A673 (cell line): ENCODE results near the gene MYH4. TPM values are rescaled to one million over a fixed set of nuclear protein-coding genes. Genes with fewer than 3 reads are reported as not detected.

Experiments used
- BruUV-seq: library from RNA; stranded (reverse); fragments of 400-500 nt; replicated peaks from 2 replicates; lab custom pipeline; 2021; lab: Mats Ljungman, UMichigan
- CTCF ChIA-PET: fragments of 300-600 bp; sonication (Branson Sonifier 250); formaldehyde crosslinking; loops from one replicate; lab custom pipeline; 2022; ENCODE audit warnings: antibody characterized with exemption; lab: Charles Lee
- POLR2A ChIA-PET: fragments of 300-600 bp; sonication (Branson Sonifier 250); formaldehyde crosslinking; loops from one replicate; lab custom pipeline; 2022; ENCODE audit warnings: antibody characterized with exemption; ENCODE audit not compliant: low non-redundant PET; lab: Charles Lee
- DNase-seq: peaks from one replicate; pipeline ENCODE4 v3.0.0-alpha.2; 2015; ENCODE audit warnings: low spot score
- H3K27ac ChIP-seq: fragments of 200-600 bp; sonication (generic); 2 replicates; pipeline ENCODE4 v1.5.1; 2016; ENCODE audit warnings: mixed run types, low read depth, mild to moderate bottlenecking, mixed read lengths, antibody characterized with exemption, low read length; ENCODE audit not compliant: poor library complexity, severe bottlenecking
- H3K27me3 ChIP-seq: fragments of 200-600 bp; sonication (generic); replicated peaks from 2 replicates; pipeline ENCODE4 v1.6.1; 2017; ENCODE audit warnings: mixed run types, low read depth, mild to moderate bottlenecking, mixed read lengths, antibody characterized with exemption, low read length; ENCODE audit not compliant: insufficient read depth, poor library complexity
- H3K36me3 ChIP-seq: fragments of 200-600 bp; sonication (generic); 2 replicates; pipeline ENCODE4 v1.6.1; 2016; ENCODE audit warnings: mixed run types, mild to moderate bottlenecking, mixed read lengths, antibody characterized with exemption, low read length; ENCODE audit not compliant: insufficient read depth, poor library complexity, severe bottlenecking
- H3K4me1 ChIP-seq: fragments of 200-600 bp; sonication (generic); 2 replicates; pipeline ENCODE4 v1.6.1; 2017; ENCODE audit warnings: mixed run types, mild to moderate bottlenecking, mixed read lengths, antibody characterized with exemption, low read length; ENCODE audit not compliant: insufficient read depth, poor library complexity, severe bottlenecking
- H3K4me3 ChIP-seq: fragments of 200-600 bp; sonication (generic); 2 replicates; pipeline ENCODE4 v1.5.1; 2016; ENCODE audit warnings: low read depth, mixed run types, mild to moderate bottlenecking, mixed read lengths, low read length; ENCODE audit not compliant: poor library complexity, severe bottlenecking
- H3K9me3 ChIP-seq: fragments of 200-600 bp; sonication (generic); 2 replicates; pipeline ENCODE4 v1.6.1; 2016; ENCODE audit warnings: mixed run types, low read depth, mild to moderate bottlenecking, mixed read lengths, antibody characterized with exemption, low read length; ENCODE audit not compliant: poor library complexity, severe bottlenecking
- EZH2 ChIP-seq: fragments of 200-600 bp; sonication (generic); IDR thresholded peaks from 2 replicates; pipeline ENCODE4 v1.6.1; 2017; ENCODE audit warnings: borderline replicate concordance, low read depth, mild to moderate bottlenecking, mixed read lengths, antibody characterized with exemption, low read length; ENCODE audit not compliant: poor library complexity, severe bottlenecking
- intact Hi-C: fragments of 100-400 bp; cut with micrococcal nuclease; formaldehyde crosslinking; loops from one replicate; pipeline ENCODE4 v1.10.0; 2022; ENCODE audit not compliant: unreplicated experiment
- total RNA-seq: library from RNA; stranded (reverse); gene quantifications from 2 replicates; pipeline ENCODE4 v1.2.3, GENCODE V29; 2021
- TF ChIP-seq, protein P1 (sequence below): fragments of 300-800, 200-600 bp; sonication (generic); conservative IDR thresholded peaks from 2 replicates; pipeline ENCODE4 v1.5.1; 2017; ENCODE audit warnings: low read depth, mild to moderate bottlenecking, antibody characterized with exemption, low read length, moderate library complexity, mixed read lengths

The MYH4 gene
- total RNA-seq, 1 experiment from 2014 or later: 0.15 TPM

DNA sequence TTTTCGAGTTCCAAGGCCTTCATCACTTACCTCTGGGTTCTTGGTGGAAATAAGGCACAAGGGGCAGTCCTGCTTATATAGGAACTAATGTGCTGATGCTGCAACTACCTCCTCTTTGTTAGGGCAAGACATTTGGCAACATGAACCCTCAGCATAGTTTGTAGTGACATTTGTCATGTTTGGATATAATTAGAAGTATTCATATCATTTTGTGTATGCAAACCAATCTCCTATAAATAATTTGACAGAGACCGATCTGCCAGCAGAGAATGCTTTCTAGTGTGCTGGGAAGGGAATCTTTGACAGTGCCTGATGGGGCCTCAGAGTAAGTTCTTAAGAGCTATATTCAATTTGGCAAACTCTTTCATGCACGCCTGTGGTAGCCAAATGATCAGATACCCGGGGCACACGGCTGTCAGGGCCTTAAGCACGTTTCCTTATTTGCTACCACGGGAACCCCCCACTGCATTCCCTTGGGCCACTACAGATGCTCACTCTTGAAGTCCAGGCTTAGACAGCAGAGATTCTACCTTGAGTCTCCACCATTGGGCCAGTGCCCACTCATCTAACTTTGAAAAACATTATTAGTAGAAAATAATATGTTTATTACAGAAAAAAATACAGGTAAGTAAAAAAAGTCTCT, 47.3 kb downstream of the MYH4 start, which contains the start of gene MYH8:
Gene MYH8, minus strand, starts transcription at position 51 of the 643 bp plus-strand sequence. CDS start 1,723 bp downstream, outside the sequence.
- no TSS peak for BruUV-seq
- ChIA-PET CTCF (no interaction called here), POLR2A (no interaction called here)
- TF ChIP-seq, protein P1, sequence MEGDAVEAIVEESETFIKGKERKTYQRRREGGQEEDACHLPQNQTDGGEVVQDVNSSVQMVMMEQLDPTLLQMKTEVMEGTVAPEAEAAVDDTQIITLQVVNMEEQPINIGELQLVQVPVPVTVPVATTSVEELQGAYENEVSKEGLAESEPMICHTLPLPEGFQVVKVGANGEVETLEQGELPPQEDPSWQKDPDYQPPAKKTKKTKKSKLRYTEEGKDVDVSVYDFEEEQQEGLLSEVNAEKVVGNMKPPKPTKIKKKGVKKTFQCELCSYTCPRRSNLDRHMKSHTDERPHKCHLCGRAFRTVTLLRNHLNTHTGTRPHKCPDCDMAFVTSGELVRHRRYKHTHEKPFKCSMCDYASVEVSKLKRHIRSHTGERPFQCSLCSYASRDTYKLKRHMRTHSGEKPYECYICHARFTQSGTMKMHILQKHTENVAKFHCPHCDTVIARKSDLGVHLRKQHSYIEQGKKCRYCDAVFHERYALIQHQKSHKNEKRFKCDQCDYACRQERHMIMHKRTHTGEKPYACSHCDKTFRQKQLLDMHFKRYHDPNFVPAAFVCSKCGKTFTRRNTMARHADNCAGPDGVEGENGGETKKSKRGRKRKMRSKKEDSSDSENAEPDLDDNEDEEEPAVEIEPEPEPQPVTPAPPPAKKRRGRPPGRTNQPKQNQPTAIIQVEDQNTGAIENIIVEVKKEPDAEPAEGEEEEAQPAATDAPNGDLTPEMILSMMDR: no peak
- no peak for TF ChIP-seq EZH2
- intact Hi-C loops: no loop called here
- H3K4me1 ChIP-seq: no peaks in the 10 kb centered on the region
- H3K9me3 ChIP-seq: no peaks in the 10 kb centered on the region
- no peaks in the 10 kb centered on the region for H3K36me3 ChIP-seq
- H3K4me3 ChIP-seq: no peak within 1 kb of the TSS
- H3K27ac ChIP-seq: no peak within 1 kb of the TSS
- no peak for DNase-seq
- H3K27me3 ChIP-seq: no peaks in the 10 kb centered on the region

DNA sequence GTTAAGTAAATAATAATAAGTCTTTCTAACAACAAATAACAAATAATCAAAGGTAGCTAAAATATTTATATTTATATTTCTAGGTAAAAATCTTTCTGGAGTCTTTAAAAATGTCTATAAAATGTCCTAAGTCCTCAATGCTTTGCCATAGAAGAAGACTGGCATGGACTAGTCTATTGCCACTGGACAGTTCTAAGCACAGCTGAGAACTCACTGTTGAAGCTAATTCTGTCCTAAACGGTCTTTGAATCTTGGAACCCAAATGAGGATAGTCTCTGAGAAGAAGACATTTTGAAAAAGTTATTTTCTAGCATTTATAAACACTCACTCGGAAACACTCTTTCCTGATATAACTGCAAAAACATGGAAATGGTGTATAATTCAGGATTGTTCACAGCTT, 48.1 kb downstream of the MYH4 start:
- H3K4me1 ChIP-seq: no peaks in the 10 kb centered on the region
- no peaks in the 10 kb centered on the region for H3K36me3 ChIP-seq
- no peaks in the 10 kb centered on the region for H3K27me3 ChIP-seq
- H3K27ac ChIP-seq: no peak overlapping the region
- TF ChIP-seq EZH2: no peak
- TF ChIP-seq, protein P1: no peak
- no TSS peak for BruUV-seq
- ChIA-PET CTCF (no interaction called here), POLR2A (no interaction called here)
- H3K4me3 ChIP-seq: no peak overlapping the region
- DNase-seq: no peak
- intact Hi-C loops: no loop called here
- no peaks in the 10 kb centered on the region for H3K9me3 ChIP-seq

DNA sequence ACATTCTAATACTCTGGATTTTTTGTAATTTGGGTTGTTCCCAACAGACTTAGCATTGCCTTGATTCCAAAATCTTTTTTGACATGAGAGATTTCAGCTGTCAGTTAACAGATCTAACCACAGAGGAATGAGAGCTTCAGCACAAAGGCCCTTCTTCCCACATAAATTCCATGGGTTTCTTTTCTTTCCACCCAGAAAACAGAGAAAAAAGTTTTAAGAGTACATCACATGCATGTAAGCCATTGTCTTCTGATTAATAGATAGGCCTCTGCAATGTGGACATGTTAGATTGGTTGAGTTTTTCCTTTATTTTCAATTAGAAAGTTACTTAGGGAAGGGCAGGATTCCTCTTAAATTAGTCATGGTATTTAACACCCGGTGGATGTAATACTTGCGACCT, 48.5 kb downstream of the MYH4 start:
- DNase-seq: no peak
- CTCF ChIA-PET: no interaction called here
- Histone ChIP-seq H3K36me3 (no peaks in the 10 kb centered on the region), H3K27ac (no peak overlapping the region), H3K4me3 (no peak overlapping the region), H3K27me3 (no peaks in the 10 kb centered on the region), H3K4me1 (no peaks in the 10 kb centered on the region), H3K9me3 (no peaks in the 10 kb centered on the region)
- no TSS peak for BruUV-seq
- no peak for TF ChIP-seq EZH2
- TF ChIP-seq, protein P1: no peak
- intact Hi-C loops: no loop called here
- POLR2A ChIA-PET: no interaction called here
